H1 (cell line): Measurements from ENCODE around the gene LEFTY2. TPM values are rescaled to one million over a fixed set of nuclear protein-coding genes. Genes with fewer than 3 reads are reported as not detected.

ENCODE experiments used
- CTCF ChIA-PET: fragments of 300-600 bp; sonication (Branson Sonifier 250); formaldehyde crosslinking; loops from one replicate; lab custom pipeline; 2021; ENCODE audit not compliant: partially characterized antibody; lab: Charles Lee
- POLR2A ChIA-PET: fragments of 300-600 bp; sonication (Branson Sonifier 250); formaldehyde crosslinking; loops from one replicate; lab custom pipeline; 2021; ENCODE audit warnings: inconsistent platforms; ENCODE audit not compliant: partially characterized antibody; lab: Charles Lee
- DNase-seq, 2 experiments: peaks; one replicate each; pipeline versions ENCODE4 v3.0.0 to v3.0.0-alpha.2; 2010 to 2022; ENCODE audit warnings: low spot score in 2 of 2, low read depth in 1 of 2, mixed read lengths in 1 of 2
- FAIRE-seq: peaks from 2 replicates; lab custom pipeline; 2011; peaks lifted over from hg19 to GRCh38; lab: Jason Lieb, UNC
- H2AFZ ChIP-seq: 2 replicates; pipeline ENCODE4 v1.8.1; 2012; ENCODE audit warnings: low read length, inconsistent platforms
- H2AK5ac ChIP-seq: 2 replicates; pipeline ENCODE4 v1.6.1; 2013; ENCODE audit warnings: low read depth, low read length
- H2BK120ac ChIP-seq: replicated peaks from 2 replicates; pipeline ENCODE3; 2013; ENCODE audit warnings: low read depth, low read length, inconsistent platforms
- H2BK12ac ChIP-seq: 2 replicates; pipeline ENCODE4 v1.6.1; 2013; ENCODE audit warnings: low read depth, low read length
- H2BK15ac ChIP-seq: 2 replicates; pipeline ENCODE4 v1.6.1; 2013; ENCODE audit warnings: low read length
- H2BK20ac ChIP-seq: 2 replicates; pipeline ENCODE4 v1.6.1; 2013; ENCODE audit warnings: low read length
- H2BK5ac ChIP-seq: 2 replicates; pipeline ENCODE4 v1.6.1; 2013; ENCODE audit warnings: low read depth, low read length
- H3K14ac ChIP-seq: 2 replicates; pipeline ENCODE4 v1.6.1; 2013; ENCODE audit warnings: inconsistent platforms; ENCODE audit not compliant: insufficient read length
- H3K18ac ChIP-seq: 2 replicates; pipeline ENCODE4 v1.6.1; 2013; ENCODE audit warnings: low read length; ENCODE audit errors: extremely low read depth
- H3K23ac ChIP-seq: 2 replicates; pipeline ENCODE4 v1.6.1; 2013; ENCODE audit warnings: inconsistent platforms; ENCODE audit not compliant: insufficient read length
- H3K23me2 ChIP-seq: 2 replicates; pipeline ENCODE4 v1.6.1; 2013; ENCODE audit warnings: low read depth, low read length
- H3K27ac ChIP-seq: 2 replicates; pipeline ENCODE4 v1.6.1; 2011; ENCODE audit warnings: low read depth, low read length, inconsistent platforms
- H3K27me3 ChIP-seq, 4 experiments: replicated peaks in 1 of 4; 1 replicate in 1 of 4; 2 replicates in 3 of 4; pipeline versions ENCODE4 v1.6.1 to v1.8.1; 2011 to 2013; ENCODE audit warnings: low read length in 3 of 4, mild to moderate bottlenecking in 3 of 4, inconsistent platforms in 2 of 4, mixed read lengths in 2 of 4, moderate library complexity in 1 of 4; ENCODE audit not compliant: control insufficient read depth in 3 of 4, insufficient read depth in 3 of 4; ENCODE audit errors: extremely low read depth in 1 of 4
- H3K36me3 ChIP-seq, 4 experiments: 2 replicates each; pipeline versions ENCODE4 v1.6.1 to v1.8.1; 2011 to 2013; ENCODE audit warnings: mild to moderate bottlenecking in 4 of 4, low read length in 3 of 4, moderate library complexity in 2 of 4, control low read depth in 1 of 4, inconsistent platforms in 1 of 4; ENCODE audit not compliant: insufficient read depth in 4 of 4, control insufficient read depth in 2 of 4
- H3K4ac ChIP-seq: replicated peaks from 2 replicates; pipeline ENCODE3; 2013; ENCODE audit warnings: low read length, low read depth, mixed read lengths, inconsistent platforms; ENCODE audit not compliant: insufficient read length
- H3K4me1 ChIP-seq, 4 experiments: replicated peaks in 1 of 4; 1 replicate in 1 of 4; 2 replicates in 3 of 4; pipeline versions ENCODE4 v1.6.1 to v1.8.1; 2011 to 2013; ENCODE audit warnings: low read length in 3 of 4, inconsistent platforms in 2 of 4, mixed read lengths in 1 of 4; ENCODE audit not compliant: insufficient read depth in 4 of 4, control insufficient read depth in 3 of 4
- H3K4me2 ChIP-seq, 2 experiments: 2 replicates each; pipeline versions ENCODE4 v1.6.1 to v1.8.1; 2011 to 2013; ENCODE audit warnings: low read depth in 2 of 2, low read length in 2 of 2, control low read depth in 1 of 2, inconsistent platforms in 1 of 2, mild to moderate bottlenecking in 1 of 2; ENCODE audit not compliant: insufficient read depth in 1 of 2
- H3K4me3 ChIP-seq, 4 experiments: fragments of 200-600, 300-600 bp in 1 of 4; sonication (generic), shearing (Covaris generic), sonication (Bioruptor Twin) in 1 of 4; 2 replicates each; pipeline versions ENCODE4 v1.5.1 to v1.8.1; 2011 to 2016; ENCODE audit warnings: low read length in 4 of 4, low read depth in 3 of 4, control low read depth in 2 of 4, inconsistent platforms in 2 of 4, mild to moderate bottlenecking in 2 of 4, mixed read lengths in 1 of 4, moderate library complexity in 1 of 4; ENCODE audit not compliant: insufficient read depth in 2 of 4; ENCODE audit errors: extremely low read depth in 1 of 4
- H3K56ac ChIP-seq: replicated peaks from 2 replicates; pipeline ENCODE3; 2013; ENCODE audit warnings: low read depth, mild to moderate bottlenecking, mixed read lengths, low read length, inconsistent platforms; ENCODE audit not compliant: insufficient read length
- H3K79me1 ChIP-seq: 2 replicates; pipeline ENCODE4 v1.6.1; 2013; ENCODE audit warnings: low read depth, low read length, control low read depth
- H3K79me2 ChIP-seq, 2 experiments: 2 replicates each; pipeline versions ENCODE4 v1.6.1 to v1.8.1; 2012 to 2013; ENCODE audit warnings: low read length in 2 of 2, mild to moderate bottlenecking in 2 of 2, inconsistent platforms in 1 of 2; ENCODE audit not compliant: insufficient read depth in 2 of 2, control insufficient read depth in 1 of 2
- H3K9ac ChIP-seq, 4 experiments: replicated peaks in 1 of 4; 1 replicate in 1 of 4; 2 replicates in 3 of 4; pipeline versions ENCODE4 v1.6.1 to v1.8.1; 2011 to 2013; ENCODE audit warnings: low read depth in 3 of 4, low read length in 3 of 4, control low read depth in 2 of 4, mild to moderate bottlenecking in 2 of 4, moderate library complexity in 2 of 4, inconsistent platforms in 1 of 4; ENCODE audit errors: extremely low read depth in 1 of 4
- H3K9me3 ChIP-seq, 2 experiments: 2 replicates each; pipeline versions ENCODE4 v1.6.1 to v1.8.1; 2012 to 2013; ENCODE audit warnings: mild to moderate bottlenecking in 2 of 2, moderate library complexity in 2 of 2, control low read depth in 1 of 2, inconsistent platforms in 1 of 2, low read depth in 1 of 2, low read length in 1 of 2, mixed read lengths in 1 of 2; ENCODE audit not compliant: insufficient read depth in 2 of 2
- H4K20me1 ChIP-seq, 2 experiments: replicated peaks in 1 of 2; 2 replicates each; pipeline versions ENCODE3 to v1.8.1; 2011 to 2013; ENCODE audit warnings: inconsistent platforms in 2 of 2, low read length in 2 of 2, mild to moderate bottlenecking in 1 of 2; ENCODE audit not compliant: insufficient read depth in 2 of 2, control insufficient read depth in 1 of 2
- H4K5ac ChIP-seq: 2 replicates; pipeline ENCODE4 v1.6.1; 2013; ENCODE audit warnings: low read length, low read depth, mixed read lengths, inconsistent platforms; ENCODE audit not compliant: insufficient read length
- H4K8ac ChIP-seq: 2 replicates; pipeline ENCODE4 v1.8.0; 2013; ENCODE audit warnings: mild to moderate bottlenecking, moderate library complexity, low read length, inconsistent platforms; ENCODE audit not compliant: insufficient read depth; ENCODE audit errors: extremely low read depth
- H4K91ac ChIP-seq: replicated peaks from 2 replicates; pipeline ENCODE3; 2013; ENCODE audit warnings: low read length, mixed read lengths, inconsistent platforms; ENCODE audit not compliant: insufficient read length
- BCL11A ChIP-seq, 2 experiments: IDR thresholded peaks; one replicate each; pipeline ENCODE4 v1.6.1; 2011; ENCODE audit warnings: low read depth in 2 of 2, low read length in 2 of 2, mild to moderate bottlenecking in 2 of 2
- CBX8 ChIP-seq: fragments of 300-800, 300-1000 bp; sonication (generic); IDR thresholded peaks from 2 replicates; pipeline ENCODE4 v1.7.1; 2016; ENCODE audit warnings: low read depth, low read length, borderline replicate concordance
- PHF8 ChIP-seq: fragments of 200-600 bp; sonication (generic); conservative IDR thresholded peaks from 2 replicates; pipeline ENCODE4 v1.7.1; 2012; ENCODE audit warnings: low read depth, mild to moderate bottlenecking, inconsistent platforms, low read length, moderate library complexity
- SAP30 ChIP-seq: fragments of 300-600 bp; sonication (generic); IDR thresholded peaks from 2 replicates; pipeline ENCODE4 v1.7.1; 2012; ENCODE audit warnings: low read length, moderate library complexity, mild to moderate bottlenecking, inconsistent platforms; ENCODE audit not compliant: insufficient read depth, insufficient replicate concordance
- SIRT6 ChIP-seq: IDR thresholded peaks from one replicate; pipeline ENCODE4 v1.7.1; 2012; ENCODE audit warnings: low read length, inconsistent platforms
- SP4 ChIP-seq: IDR thresholded peaks from 2 replicates; pipeline ENCODE4 v1.6.1; 2012; ENCODE audit warnings: low read length, inconsistent platforms
- WGBS, 2 experiments: shearing (Covaris generic) in 1 of 2; methylation state at CpG; one replicate each; pipeline versions ENCODE4 v1.1.6 to v1.1.7; 2013 to 2015; ENCODE audit warnings: low lambda C conversion rate in 2 of 2, mixed read lengths in 2 of 2, inconsistent platforms in 1 of 2, low coverage in 1 of 2, missing lambda C conversion rate in 1 of 2; ENCODE audit not compliant: insufficient replicate concordance in 2 of 2, insufficient coverage in 1 of 2, insufficient read length in 1 of 2; ENCODE audit errors: extremely low coverage in 1 of 2, missing lambda C conversion rate in 1 of 2; 5-methylcytosine and 5-hydroxymethylcytosine counted together
- polyA plus RNA-seq, 7 experiments: library from polyadenylated mRNA; depleted of rRNA in 3 of 7; stranded (reverse) in 5 of 7; unstranded in 2 of 7; fragments of >200 nt in 5 of 7; fragments of 200-250 nt in 2 of 7; gene quantifications; 1 replicate in 5 of 7; 2 replicates in 1 of 7; 4 replicates in 1 of 7; pipeline versions ENCODE4 v1.2.1 to v1.2.3, GENCODE V29; 2011 to 2013; ENCODE audit warnings: missing spikeins in 2 of 7, mixed read lengths in 2 of 7
- total RNA-seq: library from RNA; stranded (reverse); fragmentation: NEBNext Ultra II Directional; extraction: Animal tissue kit (Norgen Biotek cat#: 25700); gene quantifications from 2 replicates; pipeline ENCODE4 v1.2.1, GENCODE V29; 2021

LEFTY2 gene
- total and polyA plus RNA-seq, 2 of the 8 experiments (the other 6 are each of a cell fraction or from before 2014, with no cell fraction given): 2.6 to 4.3 TPM

DNA sequence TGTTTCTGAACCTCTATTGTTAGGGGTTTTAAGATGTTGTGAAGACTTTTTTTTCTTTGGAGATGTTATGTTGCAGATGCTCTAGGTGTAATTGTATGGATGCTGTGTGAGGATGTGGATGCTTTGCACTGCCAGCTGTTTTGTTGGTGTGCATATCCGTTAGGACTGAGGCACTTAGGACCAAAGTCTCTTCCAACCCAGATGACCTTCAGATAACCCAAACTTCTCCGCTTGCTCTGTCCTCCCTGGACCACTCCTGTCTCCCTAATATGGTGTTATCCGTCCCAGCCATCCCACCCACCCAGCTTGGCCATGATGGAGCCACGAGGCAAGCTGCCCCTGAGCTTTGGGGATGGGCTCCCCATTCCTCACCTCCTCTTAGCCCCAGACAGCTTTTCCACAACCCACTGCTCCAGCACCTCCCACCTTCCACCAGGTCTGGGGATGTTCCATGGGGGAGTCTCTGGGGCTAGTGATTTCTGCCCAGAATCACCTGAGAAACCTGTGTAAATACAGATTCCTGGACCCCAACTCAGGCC is 5.1 kb upstream of the LEFTY2 start:
- H3K79me2 ChIP-seq: no peaks in the 10 kb centered on the region
- H3K14ac ChIP-seq: no peak overlapping the region
- H3K27me3 ChIP-seq: peaks cover 0 to 8% (median 5%) of the 10 kb centered on the region in 4 experiments; a peak in 3 of 7 replicates
- H3K4me1 ChIP-seq: peaks cover 9 to 25% (median 13%) of the 10 kb centered on the region in 4 experiments
- H3K56ac ChIP-seq: no peak overlapping the region
- POLR2A ChIA-PET: interaction anchor here (0.7 to 2.2 kb wide), 11 partner anchors 17 to 168 kb away, joined by 3 to 8 read pairs (median 4); partner anchors contain the start of genes LEFTY1, PYCR2 and SRP9
- H4K8ac ChIP-seq: no peak overlapping the region
- no peaks in the 10 kb centered on the region for H4K20me1 ChIP-seq
- H3K36me3 ChIP-seq: no peaks in the 10 kb centered on the region
- H3K79me1 ChIP-seq: no peaks in the 10 kb centered on the region
- peak overlapping the region; percentile 21 to 25; a peak in 1 of 4 replicates for H3K4me2 ChIP-seq
- FAIRE-seq (no peak), DNase-seq (no peak)
- H2BK15ac ChIP-seq: no peak overlapping the region
- peak overlapping the region; percentile 44; the same call in 1 of the 2 replicates for H2AK5ac ChIP-seq
- TF ChIP-seq SAP30 (no peak), CBX8 (no peak), SIRT6 (no peak), PHF8 (no peak), BCL11A (IDR thresholded peaks at IDR 0.05; ENCODE audit: low read depth in 2 of 2, low read length in 2 of 2) (no peak), SP4 (no peak)
- 0 out of 2 replicates have a peak overlapping the region, but pooled peaks have one; percentile 15 for H2BK20ac ChIP-seq
- H3K23ac ChIP-seq: no peak overlapping the region
- peak overlapping the region; percentile 1; the same call in 1 of the 2 replicates for H2BK5ac ChIP-seq
- H3K27ac ChIP-seq: no peak overlapping the region
- no peak overlapping the region for H3K4me3 ChIP-seq
- no peak overlapping the region for H2BK120ac ChIP-seq
- H3K9me3 ChIP-seq: no peaks in the 10 kb centered on the region
- H3K23me2 ChIP-seq: no peaks in the 10 kb centered on the region
- H4K5ac ChIP-seq: no peak overlapping the region
- H3K18ac ChIP-seq: no peak overlapping the region
- no peak overlapping the region for H3K9ac ChIP-seq
- no peak overlapping the region for H3K4ac ChIP-seq
- peak overlapping the region; percentile 36 for H4K91ac ChIP-seq
- CTCF ChIA-PET: interaction anchor here (0.6 to 3.1 kb wide), 7 partner anchors 15 to 1381 kb away, joined by 3 to 25 read pairs (median 6); no protein-coding TSS in a partner anchor
- peak overlapping the region; percentile 52 for H2BK12ac ChIP-seq
- H2AFZ ChIP-seq: no peak overlapping the region
- 74% methylated on average over 4 of the region's 4 CpGs; no CpG with 5 or more reads in 1 of the 2 experiments for WGBS, 2 experiments
